Upper lobe of left lung (tissue), 6 donors: Measurements from ENCODE around the gene HDAC3. TPM values are rescaled to one million over a fixed set of nuclear protein-coding genes. Genes with fewer than 3 reads are reported as not detected.

Experiments
- ATAC-seq, 2 donors: fragments of 200-7000 bp; cut with Tn5 transposase; one replicate each; pipeline ENCODE4 v1.9.1; 2022; ENCODE audit warnings: mild to moderate bottlenecking in 2 of 2, moderate library complexity in 2 of 2; ENCODE audit not compliant: low FRiP score in 2 of 2
- DNase-seq, 2 donors: peaks; one replicate each; pipeline ENCODE4 v3.0.0-alpha.2; 2019 to 2020
- H3K27ac ChIP-seq, 4 donors: fragments of 200-600 bp; sonication (generic); one replicate each; pipeline ENCODE4 v1.5.1; 2016 to 2019
- H3K27me3 ChIP-seq, 4 donors: fragments of 200-600 bp; sonication (generic); one replicate each; pipeline ENCODE4 v1.5.1; 2017 to 2019
- H3K36me3 ChIP-seq, 4 donors: fragments of 200-600 bp; sonication (generic); one replicate each; pipeline ENCODE4 v1.5.1; 2016 to 2019
- H3K4me1 ChIP-seq, 4 donors: fragments of 200-600 bp; sonication (generic); one replicate each; pipeline ENCODE4 v1.5.1; 2018 to 2019
- H3K4me3 ChIP-seq, 4 donors: fragments of 200-600 bp; sonication (generic); one replicate each; pipeline ENCODE4 v1.5.1; 2017 to 2019; ENCODE audit warnings: mild to moderate bottlenecking in 2 of 4, moderate library complexity in 1 of 4
- H3K9me3 ChIP-seq, 4 donors: fragments of 200-600 bp; sonication (generic); one replicate each; pipeline ENCODE4 v1.5.1; 2018 to 2019
- EP300 ChIP-seq, 4 donors: sonication (generic); formaldehyde crosslinking; IDR thresholded peaks; one replicate each; pipeline ENCODE4 v1.5.1; 2017; ENCODE audit warnings: antibody characterized with exemption in 4 of 4, control low read depth in 2 of 4
- POLR2A ChIP-seq, 4 donors: fragments of 450-650 bp; IDR thresholded peaks; one replicate each; pipeline ENCODE4 v1.5.1; 2016 to 2017; ENCODE audit warnings: antibody characterized with exemption in 4 of 4, mild to moderate bottlenecking in 2 of 4
- POLR2AphosphoS5 ChIP-seq, 2 donors: sonication (generic); formaldehyde crosslinking; IDR thresholded peaks; one replicate each; pipeline ENCODE4 v1.5.1; 2017; ENCODE audit warnings: antibody characterized with exemption in 2 of 2
- WGBS, 2 donors: methylation state at CpG; one replicate each; pipeline ENCODE4 v1.1.5; 2017 to 2018; 5-methylcytosine and 5-hydroxymethylcytosine counted together
- small RNA-seq, 4 donors: library from RNA; depleted of rRNA; stranded (forward); fragments of <200 nt; gene quantifications; one replicate each; pipeline ENCODE3, GENCODE V24; 2016
- total RNA-seq, 6 donors: library from RNA; depleted of rRNA in 4 of 6; stranded (reverse); fragments of >200 nt in 4 of 6; gene quantifications; one replicate each; pipeline versions ENCODE4 v1.1.0 to v1.2.1, GENCODE V29; 2016 to 2021
- TF ChIP-seq, protein P1 (sequence below), 6 experiments: fragments of 450-650 bp in 4 of 6; fragments of 200-600 bp in 2 of 6; sonication (generic) in 2 of 6; IDR thresholded peaks; one replicate each; pipeline ENCODE4 v1.5.1; 2016 to 2019; ENCODE audit warnings: antibody characterized with exemption in 6 of 6
- donor health status: DM: no; HTN: no; CAD: no; lungs with moderate emphysema.
- donor health status: DM: no; HTN: yes; CAD: no; lungs with severe emphysema.

HDAC3 gene
- total RNA-seq, 6 donors from 2014 or later = 37.2 to 76.5 (median 47.6) TPM

DNA sequence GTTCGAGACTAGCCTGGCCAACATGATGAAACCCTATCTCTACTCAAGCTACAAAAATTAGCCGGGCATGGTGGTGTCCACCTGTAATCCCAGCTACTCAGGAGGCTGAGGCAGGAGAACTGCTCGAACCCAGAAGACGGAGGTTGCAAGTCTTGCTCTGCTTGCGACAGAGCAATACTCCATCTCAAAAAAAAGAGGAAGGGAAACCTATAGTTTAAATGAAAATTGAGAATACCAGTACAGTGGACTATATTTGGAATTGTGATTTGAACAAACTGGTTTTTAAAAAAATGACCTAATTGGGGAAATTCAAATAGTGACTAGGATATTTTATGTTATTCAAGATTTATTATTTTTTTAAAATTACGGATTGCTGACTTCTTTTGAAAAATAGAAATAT is 51.1 kb downstream of the HDAC3 start:
- ATAC-seq (no peak), DNase-seq (no peak)
- no peak overlapping the region for H3K4me3 ChIP-seq
- no peak overlapping the region for H3K27ac ChIP-seq
- no peaks in the 10 kb centered on the region for H3K9me3 ChIP-seq
- 82 to 87% methylated on average over 6 of the region's 6 CpGs for WGBS, 2 donors
- no peaks in the 10 kb centered on the region for H3K27me3 ChIP-seq
- TF ChIP-seq, protein P1, sequence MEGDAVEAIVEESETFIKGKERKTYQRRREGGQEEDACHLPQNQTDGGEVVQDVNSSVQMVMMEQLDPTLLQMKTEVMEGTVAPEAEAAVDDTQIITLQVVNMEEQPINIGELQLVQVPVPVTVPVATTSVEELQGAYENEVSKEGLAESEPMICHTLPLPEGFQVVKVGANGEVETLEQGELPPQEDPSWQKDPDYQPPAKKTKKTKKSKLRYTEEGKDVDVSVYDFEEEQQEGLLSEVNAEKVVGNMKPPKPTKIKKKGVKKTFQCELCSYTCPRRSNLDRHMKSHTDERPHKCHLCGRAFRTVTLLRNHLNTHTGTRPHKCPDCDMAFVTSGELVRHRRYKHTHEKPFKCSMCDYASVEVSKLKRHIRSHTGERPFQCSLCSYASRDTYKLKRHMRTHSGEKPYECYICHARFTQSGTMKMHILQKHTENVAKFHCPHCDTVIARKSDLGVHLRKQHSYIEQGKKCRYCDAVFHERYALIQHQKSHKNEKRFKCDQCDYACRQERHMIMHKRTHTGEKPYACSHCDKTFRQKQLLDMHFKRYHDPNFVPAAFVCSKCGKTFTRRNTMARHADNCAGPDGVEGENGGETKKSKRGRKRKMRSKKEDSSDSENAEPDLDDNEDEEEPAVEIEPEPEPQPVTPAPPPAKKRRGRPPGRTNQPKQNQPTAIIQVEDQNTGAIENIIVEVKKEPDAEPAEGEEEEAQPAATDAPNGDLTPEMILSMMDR (IDR thresholded peaks at IDR 0.05) = no peak
- no peak for TF ChIP-seq POLR2AphosphoS5 (IDR thresholded peaks at IDR 0.05)
- no peak for TF ChIP-seq POLR2A (IDR thresholded peaks at IDR 0.05)
- TF ChIP-seq EP300 (IDR thresholded peaks at IDR 0.05) = no peak
- H3K4me1 ChIP-seq = no peaks in the 10 kb centered on the region
- peaks cover 34 to 63% (median 51%) of the 10 kb centered on the region in 4 donors for H3K36me3 ChIP-seq

DNA sequence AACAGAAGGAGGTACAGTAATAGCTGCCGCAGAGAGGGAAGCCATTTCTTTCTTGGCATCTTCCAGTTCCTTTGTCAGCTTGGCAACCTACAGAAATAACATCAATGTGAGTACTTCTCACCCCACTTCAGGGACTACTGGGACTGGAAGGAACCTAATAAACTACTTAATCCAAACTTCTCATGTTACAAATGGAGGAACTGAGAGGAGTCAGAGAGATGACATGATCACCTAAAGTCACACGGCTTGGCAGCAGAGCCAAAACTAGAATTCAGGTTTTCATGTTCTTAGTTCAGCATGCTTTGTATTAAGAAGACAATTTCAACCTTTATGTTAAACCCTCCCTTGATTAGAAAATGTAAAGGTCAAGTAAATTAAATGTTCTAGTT is 62.5 kb downstream of the HDAC3 start:
- DNase-seq = no peak
- Histone ChIP-seq H3K27ac (no peak overlapping the region), H3K4me1 (no peaks in the 10 kb centered on the region), H3K4me3 (no peak overlapping the region), H3K9me3 (no peaks in the 10 kb centered on the region), H3K27me3 (no peaks in the 10 kb centered on the region), H3K36me3 (peaks cover 50 to 98% (median 84%) of the 10 kb centered on the region in 4 donors)
- ATAC-seq = no peak
- TF ChIP-seq, protein P1 (IDR thresholded peaks at IDR 0.05) = no peak
- 65 to 93% methylated on average over 2 of the region's 2 CpGs for WGBS, 2 donors

DNA sequence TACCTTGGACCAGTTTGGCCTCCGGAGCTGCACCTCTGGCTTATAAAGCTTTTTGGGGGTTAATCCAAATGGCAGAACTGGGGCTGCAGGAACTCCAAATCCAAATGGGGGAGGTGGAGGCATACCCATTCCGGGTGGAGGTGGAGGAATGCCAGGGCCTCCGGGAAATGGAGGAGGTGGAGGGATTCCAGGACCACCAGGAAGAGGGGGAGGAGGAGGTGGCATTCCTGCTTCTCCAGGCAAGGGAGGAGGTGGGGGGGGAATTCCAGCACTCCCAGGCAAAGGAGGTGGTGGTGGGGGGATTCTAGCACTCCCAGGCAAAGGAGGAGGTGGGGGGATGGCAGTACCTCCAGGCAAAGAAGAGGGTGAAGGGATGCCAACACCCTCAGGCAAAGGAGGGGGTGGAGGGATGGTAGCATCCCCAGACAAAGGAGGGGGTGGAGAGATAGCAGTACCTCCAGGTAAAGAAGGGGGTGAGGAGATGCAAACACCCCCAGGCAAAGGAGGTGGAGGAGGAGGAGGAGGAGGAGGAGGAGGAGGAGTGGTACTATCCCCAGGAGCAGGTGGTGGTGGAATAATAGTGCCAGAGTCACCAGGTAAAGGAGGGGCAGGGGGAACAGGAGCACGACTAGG is 63.0 kb downstream of the HDAC3 start:
- Histone ChIP-seq H3K4me1 (no peaks in the 10 kb centered on the region), H3K9me3 (no peaks in the 10 kb centered on the region), H3K36me3 (peaks cover 52 to 97% (median 81%) of the 10 kb centered on the region in 4 donors), H3K27ac (no peak overlapping the region), H3K4me3 (no peak overlapping the region), H3K27me3 (no peaks in the 10 kb centered on the region)
- no peak for DNase-seq
- TF ChIP-seq, protein P1 (IDR thresholded peaks at IDR 0.05) = no peak
- TF ChIP-seq POLR2A (IDR thresholded peaks at IDR 0.05) (no peak), EP300 (IDR thresholded peaks at IDR 0.05) (no peak), POLR2AphosphoS5 (IDR thresholded peaks at IDR 0.05) (no peak)
- ATAC-seq = no peak
- WGBS, 2 donors = 75 to 78% methylated on average over 4 of the region's 4 CpGs

Small RNAs within 50 kb of the gene (small RNA-seq; reads per million reads assigned to genes)
- 0 reads per million in 4 donors for gene RPS27AP10

Other genes with a start within 250 kb of the HDAC3 start
- 1 to 10 TPM; 2.4 to 6.5 (median 2.9) TPM for gene PCDHGB4, start 249.2 kb downstream of the HDAC3 start, total RNA-seq
- gene PCDHGA8, start 244.2 kb downstream of the HDAC3 start, total RNA-seq = 1 to 10 TPM in 5 of 6 donors, under 1 TPM in 1; 0.66 to 8.4 (median 1.6) TPM
- 10 to 100 TPM in 1 of 6 donors, 1 to 10 TPM in 5; 6.2 to 11.8 (median 8.3) TPM for gene PCDHGB5, start 238.9 kb downstream of the HDAC3 start, total RNA-seq
- gene PCDHGA9, start 234.1 kb downstream of the HDAC3 start, total RNA-seq = 1 to 10 TPM; 2.4 to 8.4 (median 4.5) TPM
- gene PCDHGB6, start 228.8 kb downstream of the HDAC3 start, total RNA-seq = 1 to 10 TPM; 3.2 to 7.4 (median 6.3) TPM
- gene PCDHGA10, start 223.9 kb downstream of the HDAC3 start, total RNA-seq = 10 to 100 TPM in 1 of 6 donors, 1 to 10 TPM in 5; 3.0 to 19.9 (median 4.3) TPM
- gene PCDHGB7, start 219.2 kb downstream of the HDAC3 start, total RNA-seq = 10 to 100 TPM in 4 of 6 donors, 1 to 10 TPM in 2; 7.0 to 22.5 (median 12.7) TPM
- gene PCDHGA11, start 215.8 kb downstream of the HDAC3 start, total RNA-seq = 10 to 100 TPM in 1 of 6 donors, 1 to 10 TPM in 5; 2.0 to 16.8 (median 2.3) TPM
- gene PCDHGA12, start 206.3 kb downstream of the HDAC3 start, total RNA-seq = 10 to 100 TPM in 1 of 6 donors, 1 to 10 TPM in 5; 4.3 to 19.9 (median 5.7) TPM
- gene PCDHGC3, start 160.9 kb downstream of the HDAC3 start, total RNA-seq = 100 to 1,000 TPM in 1 of 6 donors, 10 to 100 TPM in 5; 26.4 to 116 (median 50.1) TPM
- 10 to 100 TPM in 1 of 6 donors, 1 to 10 TPM in 4, under 1 TPM in 1; 0.69 to 24.7 (median 1.8) TPM for gene PCDHGC4, start 151.8 kb downstream of the HDAC3 start, total RNA-seq
- 10 to 100 TPM in 1 of 6 donors, 1 to 10 TPM in 3, under 1 TPM in 2; 0.61 to 11.5 (median 1.4) TPM for gene PCDHGC5, start 147.8 kb downstream of the HDAC3 start, total RNA-seq
- gene DIAPH1, start 17.8 kb downstream of the HDAC3 start, total RNA-seq = 100 to 1,000 TPM in 5 of 6 donors, 10 to 100 TPM in 1; 96.4 to 175 (median 133) TPM
- gene RELL2, start 148 bp upstream of the HDAC3 start, total RNA-seq = 1 to 10 TPM; 2.6 to 9.4 (median 6.5) TPM
- gene FCHSD1, start 14.6 kb upstream of the HDAC3 start, total RNA-seq = 100 to 1,000 TPM in 1 of 6 donors, 10 to 100 TPM in 5; 10.2 to 106 (median 32.7) TPM
- 10 to 100 TPM; 10.1 to 43.0 (median 27.7) TPM for gene ARAP3, start 45.4 kb upstream of the HDAC3 start, total RNA-seq
- 100 to 1,000 TPM in 1 of 6 donors, 10 to 100 TPM in 5; 41.3 to 133 (median 81.6) TPM for gene PCDH1, start 241.6 kb upstream of the HDAC3 start, total RNA-seq